Superior temporal gyrus (tissue), 1 donor: ENCODE data around the gene HAX1.
"Not testable (repeated sequence)": the region's sequence is repeated elsewhere in the genome, so short reads cannot be mapped to it uniquely, and the experiment has no call there.

Experiments
- DNase-seq: peaks from one replicate; pipeline ENCODE4 v3.0.0-alpha.2; 2016; ENCODE audit errors: extremely low spot score

The HAX1 gene

GRCh38 chr1:154276797-154277196 is 4.4 kb downstream of the HAX1 start:
- no peak for DNase-seq

GRCh38 chr1:154287591-154287990 is 15.2 kb downstream of the HAX1 start:
- DNase-seq: not testable (repeated sequence)

- no peak for DNase-seq
These were observed 16.2 kb downstream of the HAX1 start for GRCh38 chr1:154288661-154289060.

- DNase-seq: peak; percentile 12
These were observed 18.5 kb downstream of the HAX1 start for GRCh38 chr1:154290921-154291320.

- DNase-seq: no peak
These were observed 23.2 kb downstream of the HAX1 start for GRCh38 chr1:154295408-154296235.

- no peak for DNase-seq
These were observed 29.2 kb downstream of the HAX1 start for GRCh38 chr1:154301582-154301981.

GRCh38 chr1:154304664-154305337 is 32.4 kb downstream of the HAX1 start:
- no peak for DNase-seq

- no peak for DNase-seq
These were observed 33.7 kb downstream of the HAX1 start for GRCh38 chr1:154306151-154306550.

- DNase-seq: not testable (repeated sequence)
These were observed 35.3 kb downstream of the HAX1 start for GRCh38 chr1:154307670-154308270.

GRCh38 chr1:154309136-154309535 is 36.7 kb downstream of the HAX1 start:
- not testable (repeated sequence) for DNase-seq

- not testable (repeated sequence) for DNase-seq
These were observed 40.0 kb downstream of the HAX1 start for GRCh38 chr1:154312229-154313065.

- no peak for DNase-seq
These were observed 40.6 kb downstream of the HAX1 start for GRCh38 chr1:154313066-154313356.

- DNase-seq: not testable (repeated sequence)
These were observed 41.8 kb downstream of the HAX1 start for GRCh38 chr1:154314226-154314625.

GRCh38 chr1:154316704-154317103 is 44.3 kb downstream of the HAX1 start:
- no peak for DNase-seq

GRCh38 chr1:154318386-154318785 is 46.0 kb downstream of the HAX1 start:
- no peak for DNase-seq

GRCh38 chr1:154320882-154321608 is 48.6 kb downstream of the HAX1 start, which contains the start of gene AQP10:
AQP10 (plus strand) TSS chr1:154321093; CDS start chr1:154321156, 63 bp downstream.
- no peak for DNase-seq

GRCh38 chr1:154321609-154321934 is 49.1 kb downstream of the HAX1 start:
- not testable (repeated sequence) for DNase-seq

GRCh38 chr1:154323493-154323892 is 51.1 kb downstream of the HAX1 start:
- DNase-seq: no peak

- no peak for DNase-seq
These were observed 51.8 kb downstream of the HAX1 start for GRCh38 chr1:154324241-154324640.

- DNase-seq: peak; percentile 85
These were observed 52.5 kb downstream of the HAX1 start, which contains the start of gene ATP8B2 for GRCh38 chr1:154324669-154325582. ATP8B2 (plus strand) TSS chr1:154325525; CDS start chr1:154328142, 2,617 bp downstream.
